ENCODE results near the gene GCKR.
"Not testable (repeated sequence)": the region's sequence is repeated elsewhere in the genome, so short reads cannot be mapped to it uniquely, and the experiment has no call there.

Gene GCKR

GRCh38 chr2:27518113-27518781 is 21.6 kb downstream of the GCKR start:
- H3K36me3 ChIP-seq (ENCODE audit: insufficient read depth, low read length): no peaks in the 10 kb centered on the region
- no peaks in the 10 kb centered on the region for H3K4me1 ChIP-seq (ENCODE audit: insufficient read depth, low read length)
- H3K27ac ChIP-seq (ENCODE audit: low read depth, low read length): no peak overlapping the region
- H3K27me3 ChIP-seq (ENCODE audit: control insufficient read depth in 1 of 2, insufficient read depth in 2 of 2, low read length in 2 of 2): no peaks in the 10 kb centered on the region
- H3K9ac ChIP-seq (ENCODE audit: low read length): no peak overlapping the region
- no peak overlapping the region for H3K4me3 ChIP-seq (ENCODE audit: low read depth in 1 of 2, low read length in 2 of 2)
- H3K9me3 ChIP-seq (ENCODE audit: low read length): no peaks in the 10 kb centered on the region

DNA sequence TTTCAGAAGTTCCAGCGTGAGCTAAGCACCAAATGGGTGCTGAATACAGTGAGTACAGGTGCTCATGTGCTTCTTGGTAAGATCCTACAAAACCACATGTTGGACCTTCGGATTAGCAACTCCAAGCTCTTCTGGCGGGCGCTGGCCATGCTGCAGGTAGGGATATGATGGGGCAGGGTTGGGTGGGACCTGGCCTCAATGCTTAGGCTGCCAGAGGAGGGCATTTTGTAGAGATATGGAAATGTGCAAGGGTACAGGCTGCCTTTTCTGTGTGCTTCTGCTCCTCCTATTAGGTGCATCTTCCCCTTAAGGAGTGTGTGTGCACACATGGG is 22.1 kb downstream of the GCKR start:
- Histone ChIP-seq H3K36me3 (ENCODE audit: insufficient read depth, low read length) (no peaks in the 10 kb centered on the region), H3K4me3 (ENCODE audit: low read depth in 1 of 2, low read length in 2 of 2) (no peak overlapping the region), H3K27ac (ENCODE audit: low read depth, low read length) (no peak overlapping the region), H3K4me1 (ENCODE audit: insufficient read depth, low read length) (no peaks in the 10 kb centered on the region), H3K27me3 (ENCODE audit: control insufficient read depth in 1 of 2, insufficient read depth in 2 of 2, low read length in 2 of 2) (no peaks in the 10 kb centered on the region), H3K9ac (ENCODE audit: low read length) (no peak overlapping the region), H3K9me3 (ENCODE audit: low read length) (no peaks in the 10 kb centered on the region)

GRCh38 chr2:27520316-27520715 is 23.7 kb downstream of the GCKR start:
- H3K9ac ChIP-seq (ENCODE audit: low read length): no peak overlapping the region
- no peaks in the 10 kb centered on the region for H3K9me3 ChIP-seq (ENCODE audit: low read length)

DNA sequence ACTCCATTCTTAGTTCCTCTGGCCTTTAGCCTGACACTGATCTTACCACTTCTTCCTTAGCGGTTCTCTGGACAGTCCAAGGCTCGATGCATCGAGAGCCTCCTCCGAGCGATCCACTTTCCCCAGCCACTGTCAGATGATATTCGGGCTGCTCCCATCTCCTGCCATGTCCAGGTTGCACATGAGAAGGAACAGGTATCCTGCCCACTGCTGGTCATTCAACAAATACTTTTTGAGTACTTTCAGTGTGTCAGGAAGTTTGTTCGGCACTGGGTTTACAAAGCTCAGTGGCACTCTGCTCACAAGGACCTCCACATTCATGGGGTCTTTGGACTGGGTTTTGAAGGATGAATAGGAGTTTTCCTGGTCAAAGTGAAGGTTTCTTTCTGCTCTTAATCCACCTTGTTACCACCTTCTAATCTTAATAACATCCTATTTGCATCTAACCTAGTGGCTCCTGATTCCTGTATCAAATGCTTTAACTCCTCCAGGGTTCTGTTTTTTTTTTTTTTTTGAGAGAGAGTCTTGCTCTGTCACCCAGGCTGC is 25.8 kb downstream of the GCKR start:
- no peak overlapping the region for H3K27ac ChIP-seq (ENCODE audit: low read depth, low read length)
- H3K36me3 ChIP-seq (ENCODE audit: insufficient read depth, low read length): no peaks in the 10 kb centered on the region
- H3K27me3 ChIP-seq (ENCODE audit: control insufficient read depth in 1 of 2, insufficient read depth in 2 of 2, low read length in 2 of 2): no peaks in the 10 kb centered on the region
- no peaks in the 10 kb centered on the region for H3K4me1 ChIP-seq (ENCODE audit: insufficient read depth, low read length)
- no peaks in the 10 kb centered on the region for H3K9me3 ChIP-seq (ENCODE audit: low read length)
- no peak overlapping the region for H3K9ac ChIP-seq (ENCODE audit: low read length)
- H3K4me3 ChIP-seq (ENCODE audit: low read depth in 1 of 2, low read length in 2 of 2): no peak overlapping the region

More at GRCh38 chr2:27520316-27520715, 23.7 kb downstream of the GCKR start:
- Histone ChIP-seq H3K4me1 (ENCODE audit: insufficient read depth, low read length) (no peaks in the 10 kb centered on the region), H3K36me3 (ENCODE audit: insufficient read depth, low read length) (no peaks in the 10 kb centered on the region), H3K27me3 (ENCODE audit: control insufficient read depth in 1 of 2, insufficient read depth in 2 of 2, low read length in 2 of 2) (no peaks in the 10 kb centered on the region), H3K27ac (ENCODE audit: low read depth, low read length) (no peak overlapping the region), H3K4me3 (ENCODE audit: low read depth in 1 of 2, low read length in 2 of 2) (no peak overlapping the region)

GRCh38 chr2:27527182-27527581 is 30.5 kb downstream of the GCKR start:
- Histone ChIP-seq H3K27ac (ENCODE audit: low read depth, low read length) (no peak overlapping the region), H3K4me3 (ENCODE audit: low read depth in 1 of 2, low read length in 2 of 2) (no peak overlapping the region), H3K4me1 (ENCODE audit: insufficient read depth, low read length) (no peaks in the 10 kb centered on the region), H3K9me3 (ENCODE audit: low read length) (no peaks in the 10 kb centered on the region), H3K9ac (ENCODE audit: low read length) (no peak overlapping the region), H3K27me3 (ENCODE audit: control insufficient read depth in 1 of 2, insufficient read depth in 2 of 2, low read length in 2 of 2) (no peaks in the 10 kb centered on the region), H3K36me3 (ENCODE audit: insufficient read depth, low read length) (no peaks in the 10 kb centered on the region)

GRCh38 chr2:27531983-27532382 is 35.3 kb downstream of the GCKR start:
- Histone ChIP-seq H3K9me3 (ENCODE audit: low read length) (no peaks in the 10 kb centered on the region), H3K4me3 (ENCODE audit: low read depth in 1 of 2, low read length in 2 of 2) (no peak overlapping the region), H3K27ac (ENCODE audit: low read depth, low read length) (no peak overlapping the region), H3K27me3 (ENCODE audit: control insufficient read depth in 1 of 2, insufficient read depth in 2 of 2, low read length in 2 of 2) (no peaks in the 10 kb centered on the region), H3K9ac (ENCODE audit: low read length) (no peak overlapping the region), H3K36me3 (ENCODE audit: insufficient read depth, low read length) (no peaks in the 10 kb centered on the region), H3K4me1 (ENCODE audit: insufficient read depth, low read length) (no peaks in the 10 kb centered on the region)

GRCh38 chr2:27537287-27537686 is 40.6 kb downstream of the GCKR start:
- no peaks in the 10 kb centered on the region for H3K4me1 ChIP-seq (ENCODE audit: insufficient read depth, low read length)
- H3K27me3 ChIP-seq (ENCODE audit: control insufficient read depth in 1 of 2, insufficient read depth in 2 of 2, low read length in 2 of 2): no peaks in the 10 kb centered on the region
- H3K9ac ChIP-seq (ENCODE audit: low read length): no peak overlapping the region
- no peaks in the 10 kb centered on the region for H3K9me3 ChIP-seq (ENCODE audit: low read length)
- no peak overlapping the region for H3K27ac ChIP-seq (ENCODE audit: low read depth, low read length)
- H3K36me3 ChIP-seq (ENCODE audit: insufficient read depth, low read length): no peaks in the 10 kb centered on the region
- no peak overlapping the region for H3K4me3 ChIP-seq (ENCODE audit: low read depth in 1 of 2, low read length in 2 of 2)

- H3K9me3 ChIP-seq (ENCODE audit: low read length); H3K27ac ChIP-seq (ENCODE audit: low read depth, low read length); H3K36me3 ChIP-seq (ENCODE audit: insufficient read depth, low read length); H3K4me1 ChIP-seq (ENCODE audit: insufficient read depth, low read length); H3K4me3 ChIP-seq (ENCODE audit: low read depth in 1 of 2, low read length in 2 of 2); H3K27me3 ChIP-seq (ENCODE audit: control insufficient read depth in 1 of 2, insufficient read depth in 2 of 2, low read length in 2 of 2); H3K9ac ChIP-seq (ENCODE audit: low read length): not testable (repeated sequence)
Measured at GRCh38 chr2:27538839-27539450, 42.3 kb downstream of the GCKR start.

DNA sequence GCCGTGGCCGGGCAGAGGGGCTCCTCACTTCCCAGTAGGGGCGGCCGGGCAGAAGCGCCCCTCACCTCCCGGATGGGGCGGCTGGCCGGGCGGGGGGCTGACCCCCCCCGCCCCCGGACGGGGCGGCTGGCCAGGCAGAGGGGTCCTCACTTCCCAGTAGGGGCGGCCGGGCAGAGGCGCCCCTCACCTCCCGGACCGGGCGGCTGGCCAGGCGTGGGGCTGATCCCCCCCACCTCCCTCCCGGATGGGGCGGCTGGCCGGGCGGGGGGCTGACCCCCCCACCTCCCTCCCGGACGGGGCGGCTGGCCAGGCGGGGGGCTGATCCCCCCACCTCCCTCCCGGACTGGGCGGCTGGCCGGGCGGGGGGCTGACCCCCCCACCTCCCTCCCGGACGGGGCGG is 43.0 kb downstream of the GCKR start:
- not testable (repeated sequence) for H3K4me1 ChIP-seq (ENCODE audit: insufficient read depth, low read length); H3K9ac ChIP-seq (ENCODE audit: low read length)

DNA sequence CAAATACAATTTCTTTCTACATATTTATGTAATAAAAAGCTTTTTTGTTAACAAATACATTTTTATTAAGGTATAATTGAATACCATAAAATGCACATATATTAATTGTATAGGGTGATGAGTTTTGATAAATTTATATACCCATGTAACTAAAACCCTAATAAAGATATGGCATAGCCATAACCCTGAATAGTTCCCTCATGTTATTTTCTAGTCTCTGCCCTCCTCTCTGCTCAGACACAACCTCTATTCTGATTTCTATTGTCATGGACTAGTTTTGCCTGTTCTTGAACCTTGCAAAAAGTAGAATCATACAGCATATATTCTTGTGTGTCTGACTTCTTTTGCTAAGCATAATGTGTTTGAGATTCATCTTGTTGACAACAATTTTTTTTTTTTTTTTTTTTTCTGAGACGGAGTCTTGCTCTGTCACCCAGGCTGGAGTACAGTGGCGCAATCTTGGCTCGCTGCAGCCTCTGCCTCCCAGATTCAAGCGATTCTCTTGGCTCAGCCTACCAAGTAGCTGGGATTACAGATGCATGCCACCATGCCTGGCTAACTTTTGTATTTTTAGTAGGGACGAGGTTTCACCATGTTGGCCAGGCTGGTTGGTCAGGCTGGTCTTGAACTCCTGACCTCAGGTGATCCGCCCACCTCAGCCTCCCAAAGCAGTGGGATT is 47.6 kb downstream of the GCKR start:
- Histone ChIP-seq H3K27ac (ENCODE audit: low read depth, low read length) (no peak overlapping the region), H3K9ac (ENCODE audit: low read length) (no peak overlapping the region), H3K9me3 (ENCODE audit: low read length) (no peaks in the 10 kb centered on the region), H3K27me3 (ENCODE audit: control insufficient read depth in 1 of 2, insufficient read depth in 2 of 2, low read length in 2 of 2) (no peaks in the 10 kb centered on the region), H3K36me3 (ENCODE audit: insufficient read depth, low read length) (no peaks in the 10 kb centered on the region), H3K4me3 (ENCODE audit: low read depth in 1 of 2, low read length in 2 of 2) (no peak overlapping the region), H3K4me1 (ENCODE audit: insufficient read depth, low read length) (no peaks in the 10 kb centered on the region)

More for the DNA sequence above, 43.0 kb downstream of the GCKR start:
- H3K27me3 ChIP-seq (ENCODE audit: control insufficient read depth in 1 of 2, insufficient read depth in 2 of 2, low read length in 2 of 2); H3K27ac ChIP-seq (ENCODE audit: low read depth, low read length); H3K9me3 ChIP-seq (ENCODE audit: low read length); H3K4me3 ChIP-seq (ENCODE audit: low read depth in 1 of 2, low read length in 2 of 2); H3K36me3 ChIP-seq (ENCODE audit: insufficient read depth, low read length): not testable (repeated sequence)

GRCh38 chr2:27545348-27546141 is 48.9 kb downstream of the GCKR start:
- Histone ChIP-seq H3K36me3 (ENCODE audit: insufficient read depth, low read length) (no peaks in the 10 kb centered on the region), H3K4me1 (ENCODE audit: insufficient read depth, low read length) (no peaks in the 10 kb centered on the region), H3K27ac (ENCODE audit: low read depth, low read length) (no peak overlapping the region), H3K9ac (ENCODE audit: low read length) (no peak overlapping the region), H3K9me3 (ENCODE audit: low read length) (no peaks in the 10 kb centered on the region), H3K4me3 (ENCODE audit: low read depth in 1 of 2, low read length in 2 of 2) (no peak overlapping the region), H3K27me3 (ENCODE audit: control insufficient read depth in 1 of 2, insufficient read depth in 2 of 2, low read length in 2 of 2) (no peaks in the 10 kb centered on the region)
